ENCODE results near the gene CAMSAP1. TPM values are rescaled to one million over a fixed set of nuclear protein-coding genes. Genes with fewer than 3 reads are reported as not detected.

The CAMSAP1 gene
- polyA plus RNA-seq, 5 donors, result 20.5 to 24.1 (median 22.7) TPM

GRCh38 chr9:135759676-135760300, 147.6 kb downstream of the CAMSAP1 start:
- DNase-seq, result no peak

- DNase-seq, result no peak
Observed at GRCh38 chr9:135758870-135759269, 148.5 kb downstream of the CAMSAP1 start.

Other genes starting within 250 kb of the CAMSAP1 start
- gene LCN9, start 244.2 kb downstream of the CAMSAP1 start, polyA plus RNA-seq (ENCODE audit: insufficient read depth in 1 of 5, insufficient read length in 5 of 5, low replicate concordance in 1 of 5), result not detected
- not detected for gene SOHLH1, start 208.1 kb downstream of the CAMSAP1 start, polyA plus RNA-seq (ENCODE audit: insufficient read depth in 1 of 5, insufficient read length in 5 of 5, low replicate concordance in 1 of 5)
- gene KCNT1, start 205.4 kb downstream of the CAMSAP1 start, polyA plus RNA-seq (ENCODE audit: insufficient read depth in 1 of 5, insufficient read length in 5 of 5, low replicate concordance in 1 of 5), result under 1 TPM; 0.21 to 0.90 (median 0.53) TPM
- gene UBAC1, start 53.8 kb upstream of the CAMSAP1 start, polyA plus RNA-seq (ENCODE audit: insufficient read depth in 1 of 5, insufficient read length in 5 of 5, low replicate concordance in 1 of 5), result 10 to 100 TPM; 27.6 to 38.4 (median 32.3) TPM
- 1 to 10 TPM; 3.0 to 6.9 (median 5.0) TPM for gene NACC2, start 187.7 kb upstream of the CAMSAP1 start, polyA plus RNA-seq (ENCODE audit: insufficient read depth in 1 of 5, insufficient read length in 5 of 5, low replicate concordance in 1 of 5)
- gene TMEM250, start 211.3 kb upstream of the CAMSAP1 start, polyA plus RNA-seq (ENCODE audit: insufficient read depth in 1 of 5, insufficient read length in 5 of 5, low replicate concordance in 1 of 5), result 10 to 100 TPM; 10.2 to 21.0 (median 12.6) TPM

All from right lung (tissue), 5 donors.